ENCODE measurements around the gene ABCB8. TPM values are rescaled to one million over a fixed set of nuclear protein-coding genes. Genes with fewer than 3 reads are reported as not detected.
A peak's percentile ranks its signal among the peaks of the same experiment; 100 is the strongest.

The ABCB8 gene
- total RNA-seq, 2 experiments from 2014 or later: 57.0 to 62.2 TPM

DNA sequence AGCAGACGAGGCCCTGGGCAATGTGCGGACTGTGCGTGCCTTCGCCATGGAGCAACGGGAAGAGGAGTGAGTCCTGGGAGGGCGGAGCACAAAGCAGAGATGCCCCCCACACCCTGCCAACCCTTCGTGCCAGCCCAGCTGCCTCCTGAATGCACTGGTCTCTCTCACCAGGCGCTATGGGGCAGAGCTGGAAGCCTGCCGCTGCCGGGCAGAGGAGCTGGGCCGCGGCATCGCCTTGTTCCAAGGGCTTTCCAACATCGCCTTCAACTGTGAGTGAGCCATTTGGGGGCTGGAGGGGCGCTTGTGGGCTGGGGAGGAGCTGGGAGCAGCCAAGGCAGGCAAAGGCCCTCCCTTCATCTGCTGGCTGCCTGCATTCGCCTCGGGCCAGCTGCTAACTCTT, 7.7 kb downstream of the ABCB8 start:
- Histone ChIP-seq H3K27ac (ENCODE audit: low read depth in 1 of 2, low read length in 2 of 2) (no peak overlapping the region), H3K4me1 (ENCODE audit: insufficient read depth, low read length) (peaks cover 8% of the 10 kb centered on the region), H3K36me3 (ENCODE audit: insufficient read depth, low read length) (peaks cover 52% of the 10 kb centered on the region), H3K27me3 (ENCODE audit: control insufficient read depth in 1 of 2, insufficient read depth in 2 of 2, low read length in 2 of 2) (no peaks in the 10 kb centered on the region), H3K9me3 (ENCODE audit: control insufficient read depth in 1 of 2, insufficient read depth in 1 of 2, low read length in 2 of 2) (no peaks in the 10 kb centered on the region), H3K4me3 (ENCODE audit: low read length) (no peak overlapping the region)
- no peak for ATAC-seq (ENCODE audit: poor library complexity)
- ChIA-PET POLR2A (no interaction called here), CTCF (interaction anchor here (1.2 kb wide), 1 partner anchor 17 kb away, joined by 3 read pairs; no protein-coding TSS in a partner anchor)
- Mint-ChIP-seq H3K4me1 (ENCODE audit: low read depth) (peaks cover 5% of the 10 kb centered on the region), H3K27ac (no peak overlapping the region), H3K27me3 (no peaks in the 10 kb centered on the region), H3K4me3 (no peak overlapping the region), H3K9me3 (no peaks in the 10 kb centered on the region), H3K36me3 (ENCODE audit: low read depth) (peaks cover 43% of the 10 kb centered on the region)
- intact Hi-C loops (cut with DNase I, micrococcal nuclease): no loop called here
- TF ChIP-seq, protein P1, sequence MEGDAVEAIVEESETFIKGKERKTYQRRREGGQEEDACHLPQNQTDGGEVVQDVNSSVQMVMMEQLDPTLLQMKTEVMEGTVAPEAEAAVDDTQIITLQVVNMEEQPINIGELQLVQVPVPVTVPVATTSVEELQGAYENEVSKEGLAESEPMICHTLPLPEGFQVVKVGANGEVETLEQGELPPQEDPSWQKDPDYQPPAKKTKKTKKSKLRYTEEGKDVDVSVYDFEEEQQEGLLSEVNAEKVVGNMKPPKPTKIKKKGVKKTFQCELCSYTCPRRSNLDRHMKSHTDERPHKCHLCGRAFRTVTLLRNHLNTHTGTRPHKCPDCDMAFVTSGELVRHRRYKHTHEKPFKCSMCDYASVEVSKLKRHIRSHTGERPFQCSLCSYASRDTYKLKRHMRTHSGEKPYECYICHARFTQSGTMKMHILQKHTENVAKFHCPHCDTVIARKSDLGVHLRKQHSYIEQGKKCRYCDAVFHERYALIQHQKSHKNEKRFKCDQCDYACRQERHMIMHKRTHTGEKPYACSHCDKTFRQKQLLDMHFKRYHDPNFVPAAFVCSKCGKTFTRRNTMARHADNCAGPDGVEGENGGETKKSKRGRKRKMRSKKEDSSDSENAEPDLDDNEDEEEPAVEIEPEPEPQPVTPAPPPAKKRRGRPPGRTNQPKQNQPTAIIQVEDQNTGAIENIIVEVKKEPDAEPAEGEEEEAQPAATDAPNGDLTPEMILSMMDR (IDR thresholded peaks at IDR 0.05): no peak
- no peak for DNase-seq

DNA sequence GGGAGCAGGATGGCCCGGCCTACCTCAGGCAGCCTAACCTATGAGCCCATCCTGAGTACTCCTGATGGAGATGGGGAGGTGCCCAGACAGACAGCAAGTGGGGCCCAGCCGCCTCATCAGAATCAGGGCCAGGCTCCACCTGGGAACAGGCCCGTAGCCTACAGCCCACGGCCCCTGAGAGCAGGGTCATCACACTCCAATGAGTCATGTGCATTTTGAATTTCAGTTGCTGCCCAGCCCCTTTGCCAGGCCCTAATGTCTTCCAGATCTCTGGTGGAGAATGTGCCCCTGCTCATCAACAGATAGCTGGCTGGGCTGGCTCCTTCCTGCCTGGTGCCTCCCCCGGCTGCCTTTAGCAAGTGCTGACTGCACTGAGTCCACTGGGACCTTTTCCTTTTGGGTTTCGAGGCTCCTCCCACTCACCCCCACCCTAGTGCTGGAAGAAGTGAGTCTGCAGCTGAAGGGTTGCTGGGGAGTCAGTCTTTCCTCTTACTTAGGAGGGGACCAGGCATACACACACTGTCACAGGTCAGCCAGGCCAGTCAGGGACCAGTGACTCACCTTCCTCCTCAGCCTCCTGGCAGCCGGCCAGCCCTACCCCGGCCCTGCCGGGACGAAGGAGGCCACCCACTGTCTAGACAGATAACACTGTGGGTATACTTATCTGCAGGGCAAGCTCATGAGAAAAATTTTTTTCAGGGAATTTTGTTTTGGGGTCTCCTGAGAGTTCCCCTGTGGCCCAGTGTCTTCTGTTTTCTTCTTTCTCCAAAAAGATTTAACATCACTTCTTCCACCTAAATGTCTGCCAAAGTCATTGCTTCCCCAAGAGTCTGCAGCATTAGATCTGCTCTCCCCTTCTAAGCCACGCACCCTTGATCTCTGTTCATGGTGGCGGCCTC, 10.9 kb downstream of the ABCB8 start:
- Histone ChIP-seq H3K4me1 (ENCODE audit: insufficient read depth, low read length) (peaks cover 8% of the 10 kb centered on the region), H3K4me3 (ENCODE audit: low read length) (no peak overlapping the region), H3K27me3 (ENCODE audit: control insufficient read depth in 1 of 2, insufficient read depth in 2 of 2, low read length in 2 of 2) (no peaks in the 10 kb centered on the region), H3K9me3 (ENCODE audit: control insufficient read depth in 1 of 2, insufficient read depth in 1 of 2, low read length in 2 of 2) (no peaks in the 10 kb centered on the region), H3K27ac (ENCODE audit: low read depth in 1 of 2, low read length in 2 of 2) (no peak overlapping the region), H3K36me3 (ENCODE audit: insufficient read depth, low read length) (peaks cover 44% of the 10 kb centered on the region)
- peak in 8 of 14 experiments; percentile 17 to 72 (median 46) for DNase-seq
- H3K4me1 Mint-ChIP-seq (ENCODE audit: low read depth): no peaks in the 10 kb centered on the region
- H3K9me3 Mint-ChIP-seq: no peaks in the 10 kb centered on the region
- ChIA-PET CTCF (no interaction called here), POLR2A (no interaction called here)
- peaks cover 31% of the 10 kb centered on the region for H3K36me3 Mint-ChIP-seq (ENCODE audit: low read depth)
- peak; percentile 52 for ATAC-seq (ENCODE audit: poor library complexity)
- intact Hi-C loops (cut with DNase I, micrococcal nuclease): no loop called here
- H3K4me3 Mint-ChIP-seq: no peak overlapping the region
- H3K27me3 Mint-ChIP-seq: no peaks in the 10 kb centered on the region
- H3K27ac Mint-ChIP-seq: peak overlapping the region; percentile 20
- TF ChIP-seq, protein P1 (IDR thresholded peaks at IDR 0.05): no peak

DNA sequence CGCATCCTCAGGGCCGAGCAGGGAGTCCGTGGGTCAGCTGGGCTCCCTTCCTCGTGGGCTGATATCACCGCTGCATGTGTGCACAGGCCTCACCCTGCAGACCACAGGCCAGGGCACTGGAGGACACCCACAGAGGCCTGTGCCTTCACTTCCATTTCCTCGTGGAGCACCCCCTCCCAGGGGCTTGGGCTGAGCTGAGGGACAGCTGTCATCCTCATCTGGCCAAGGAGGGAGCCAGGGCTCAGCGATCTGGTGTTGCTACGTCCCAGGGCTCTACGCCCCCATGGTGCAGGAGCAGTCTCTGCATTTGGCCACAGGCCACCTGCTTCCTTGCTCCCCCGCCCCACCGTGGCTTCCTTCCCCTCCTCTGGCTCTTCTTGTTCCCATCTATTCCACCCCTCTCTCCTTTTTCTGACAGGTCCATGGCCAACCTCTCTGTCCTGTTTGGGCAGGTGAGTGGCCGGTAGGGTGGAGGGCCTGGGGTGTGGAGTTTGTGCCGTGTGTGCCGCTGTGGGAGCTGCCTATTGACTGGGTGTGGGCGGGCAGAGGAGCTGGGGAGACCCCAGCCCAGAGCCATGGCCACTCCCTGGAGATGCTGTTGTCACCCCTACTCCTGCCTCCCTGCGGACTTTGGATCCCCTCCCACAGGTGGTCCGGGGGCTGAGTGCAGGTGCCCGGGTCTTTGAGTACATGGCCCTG, 11.7 kb downstream of the ABCB8 start:
- CTCF ChIA-PET: no interaction called here
- Histone ChIP-seq H3K9me3 (ENCODE audit: control insufficient read depth in 1 of 2, insufficient read depth in 1 of 2, low read length in 2 of 2) (no peaks in the 10 kb centered on the region), H3K36me3 (ENCODE audit: insufficient read depth, low read length) (peaks cover 43% of the 10 kb centered on the region), H3K27ac (ENCODE audit: low read depth in 1 of 2, low read length in 2 of 2) (no peak overlapping the region), H3K4me1 (ENCODE audit: insufficient read depth, low read length) (peaks cover 8% of the 10 kb centered on the region), H3K4me3 (ENCODE audit: low read length) (no peak overlapping the region), H3K27me3 (ENCODE audit: control insufficient read depth in 1 of 2, insufficient read depth in 2 of 2, low read length in 2 of 2) (no peaks in the 10 kb centered on the region)
- H3K36me3 Mint-ChIP-seq (ENCODE audit: low read depth): peaks cover 38% of the 10 kb centered on the region
- POLR2A ChIA-PET: no interaction called here
- no peaks in the 10 kb centered on the region for H3K9me3 Mint-ChIP-seq
- no peak overlapping the region for H3K27ac Mint-ChIP-seq
- H3K4me1 Mint-ChIP-seq (ENCODE audit: low read depth): no peaks in the 10 kb centered on the region
- ATAC-seq (ENCODE audit: poor library complexity) (no peak), DNase-seq (no peak)
- intact Hi-C loops (cut with DNase I, micrococcal nuclease): no loop called here
- no peak overlapping the region for H3K4me3 Mint-ChIP-seq
- H3K27me3 Mint-ChIP-seq: no peaks in the 10 kb centered on the region
- TF ChIP-seq, protein P1 (IDR thresholded peaks at IDR 0.05): no peak
